Right lobe of liver (tissue), 4 donors: ENCODE data around the gene SHISA8.

Source experiments
- CTCF ChIP-seq, 4 donors: fragments of 200-600 bp in 3 of 4; fragments of 450-650 bp in 1 of 4; IDR thresholded peaks; one replicate each; pipeline versions ENCODE4 v1.5.1 to v1.8.0; 2016 to 2022; ENCODE audit warnings: antibody characterized with exemption in 4 of 4, mild to moderate bottlenecking in 2 of 4
- POLR2A ChIP-seq: fragments of 450-650 bp; IDR thresholded peaks from one replicate; pipeline ENCODE4 v1.6.1; 2017; ENCODE audit warnings: antibody characterized with exemption, mild to moderate bottlenecking
- donor health status: DM: no; HTN: no; CAD: no.
- donor health status: DM: no; HTN: no; CAD: no.
- donor health status: DM: no; HTN: yes; CAD: no.

- TF ChIP-seq POLR2A, result no peak
- TF ChIP-seq CTCF (IDR thresholded peaks at IDR 0.05), result no peak
Measured at GRCh38 chr22:41892721-41893120, 22.2 kb downstream of the SHISA8 start.
